Measurements from ENCODE around the gene MAP1B. TPM values are rescaled to one million over a fixed set of nuclear protein-coding genes. Genes with fewer than 3 reads are reported as not detected.

The MAP1B gene
- total RNA-seq, 2 donors from 2014 or later, result 87.9 to 93.3 TPM

DNA sequence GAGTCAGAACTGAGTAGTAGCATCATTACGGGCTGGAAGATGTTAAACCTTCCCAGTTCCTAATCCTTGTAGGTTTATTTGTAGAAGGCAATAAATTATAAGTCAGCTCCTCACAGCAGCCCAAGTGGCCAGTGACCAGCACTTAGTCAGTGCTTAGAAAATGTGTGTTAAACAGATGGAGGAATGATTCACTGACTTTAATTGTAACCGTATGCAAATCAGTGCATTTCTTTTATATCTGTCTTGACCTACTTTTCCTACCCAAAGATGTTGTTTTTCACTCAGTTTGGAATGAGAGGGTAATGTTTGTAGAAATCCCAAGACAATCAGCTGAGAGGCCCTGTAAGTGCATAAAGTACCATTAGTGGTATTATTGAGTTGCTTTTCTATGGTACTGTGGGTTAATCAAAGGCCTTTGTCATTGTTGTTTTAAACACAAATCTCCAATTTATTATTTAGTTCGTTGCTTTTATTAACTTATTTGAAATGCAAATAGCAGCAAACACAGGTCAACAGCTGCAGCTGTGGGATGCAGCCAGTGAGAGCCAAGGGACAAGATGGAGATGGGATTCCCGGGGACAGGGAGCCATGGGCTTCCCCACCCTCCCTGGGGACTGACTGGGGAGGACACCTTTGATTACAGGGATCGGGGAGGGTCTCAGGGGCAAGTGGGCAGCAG, 49.8 kb downstream of the MAP1B start:
- peaks cover 13% of the 10 kb centered on the region for H3K4me1 Mint-ChIP-seq
- no peak for DNase-seq
- no peaks in the 10 kb centered on the region for H3K27me3 ChIP-seq (ENCODE audit: control insufficient read depth, insufficient read depth, low read length, poor library complexity, severe bottlenecking)
- H3K4me3 ChIP-seq (ENCODE audit: low read length), result no peak overlapping the region
- H3K27ac ChIP-seq (ENCODE audit: low read depth, low read length), result no peak overlapping the region
- H3K27me3 Mint-ChIP-seq (ENCODE audit: insufficient read depth), result no peaks in the 10 kb centered on the region
- H3K9ac ChIP-seq (ENCODE audit: extremely low read depth, low read length, poor library complexity, severe bottlenecking), result no peak overlapping the region
- peaks cover 30% of the 10 kb centered on the region for H3K36me3 Mint-ChIP-seq (ENCODE audit: low read depth)
- peaks cover 72% of the 10 kb centered on the region for H3K36me3 ChIP-seq (ENCODE audit: control insufficient read depth, insufficient read depth, low read length)
- peaks cover 5% of the 10 kb centered on the region for H3K4me1 ChIP-seq (ENCODE audit: control insufficient read depth, insufficient read depth, low read length)
- TF ChIP-seq, protein P1, sequence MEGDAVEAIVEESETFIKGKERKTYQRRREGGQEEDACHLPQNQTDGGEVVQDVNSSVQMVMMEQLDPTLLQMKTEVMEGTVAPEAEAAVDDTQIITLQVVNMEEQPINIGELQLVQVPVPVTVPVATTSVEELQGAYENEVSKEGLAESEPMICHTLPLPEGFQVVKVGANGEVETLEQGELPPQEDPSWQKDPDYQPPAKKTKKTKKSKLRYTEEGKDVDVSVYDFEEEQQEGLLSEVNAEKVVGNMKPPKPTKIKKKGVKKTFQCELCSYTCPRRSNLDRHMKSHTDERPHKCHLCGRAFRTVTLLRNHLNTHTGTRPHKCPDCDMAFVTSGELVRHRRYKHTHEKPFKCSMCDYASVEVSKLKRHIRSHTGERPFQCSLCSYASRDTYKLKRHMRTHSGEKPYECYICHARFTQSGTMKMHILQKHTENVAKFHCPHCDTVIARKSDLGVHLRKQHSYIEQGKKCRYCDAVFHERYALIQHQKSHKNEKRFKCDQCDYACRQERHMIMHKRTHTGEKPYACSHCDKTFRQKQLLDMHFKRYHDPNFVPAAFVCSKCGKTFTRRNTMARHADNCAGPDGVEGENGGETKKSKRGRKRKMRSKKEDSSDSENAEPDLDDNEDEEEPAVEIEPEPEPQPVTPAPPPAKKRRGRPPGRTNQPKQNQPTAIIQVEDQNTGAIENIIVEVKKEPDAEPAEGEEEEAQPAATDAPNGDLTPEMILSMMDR (conservative IDR thresholded peaks at IDR 0.05), result no peak
- 85% methylated on average over 5 of the region's 5 CpGs; no CpG with 5 or more reads in 1 of the 2 experiments for WGBS, 2 experiments (ENCODE audit: insufficient coverage in 1 of 2, insufficient read length in 1 of 2)
- no peaks in the 10 kb centered on the region for H3K9me3 ChIP-seq (ENCODE audit: control insufficient read depth, low read length)
- no peak overlapping the region for H3K27ac Mint-ChIP-seq
- no peak overlapping the region for H3K4me3 Mint-ChIP-seq
- H3K9me3 Mint-ChIP-seq, result no peaks in the 10 kb centered on the region

DNA sequence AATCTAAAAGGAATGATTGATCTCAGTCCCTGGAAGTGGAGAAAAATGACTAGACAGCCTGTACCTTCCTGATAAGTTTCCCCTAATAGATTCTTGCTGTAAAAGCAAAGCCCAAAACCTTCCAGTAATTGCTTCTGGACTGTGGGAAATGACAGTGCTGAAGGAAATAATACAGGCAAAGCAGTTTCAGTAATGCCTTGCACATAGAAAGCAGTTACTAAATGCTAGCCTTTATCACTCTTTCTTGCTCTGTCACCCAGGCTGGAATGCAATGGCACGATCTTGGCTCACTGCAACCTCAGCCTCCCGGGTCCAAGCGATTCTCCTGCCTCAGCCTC, 50.3 kb downstream of the MAP1B start:
- no peak overlapping the region for H3K4me3 ChIP-seq (ENCODE audit: low read length)
- Mint-ChIP-seq H3K4me3 (no peak overlapping the region), H3K4me1 (peaks cover 13% of the 10 kb centered on the region), H3K27ac (no peak overlapping the region), H3K9me3 (no peaks in the 10 kb centered on the region), H3K27me3 (ENCODE audit: insufficient read depth) (no peaks in the 10 kb centered on the region), H3K36me3 (ENCODE audit: low read depth) (peaks cover 29% of the 10 kb centered on the region)
- 93 to 100% methylated on average over 2 to 3 of the region's 3 CpGs for WGBS, 2 experiments (ENCODE audit: insufficient coverage in 1 of 2, insufficient read length in 1 of 2)
- H3K27me3 ChIP-seq (ENCODE audit: control insufficient read depth, insufficient read depth, low read length, poor library complexity, severe bottlenecking), result no peaks in the 10 kb centered on the region
- H3K27ac ChIP-seq (ENCODE audit: low read depth, low read length), result no peak overlapping the region
- H3K4me1 ChIP-seq (ENCODE audit: control insufficient read depth, insufficient read depth, low read length), result peaks cover 5% of the 10 kb centered on the region
- no peaks in the 10 kb centered on the region for H3K9me3 ChIP-seq (ENCODE audit: control insufficient read depth, low read length)
- H3K9ac ChIP-seq (ENCODE audit: extremely low read depth, low read length, poor library complexity, severe bottlenecking), result no peak overlapping the region
- peaks cover 74% of the 10 kb centered on the region for H3K36me3 ChIP-seq (ENCODE audit: control insufficient read depth, insufficient read depth, low read length)
- TF ChIP-seq, protein P1 (conservative IDR thresholded peaks at IDR 0.05), result no peak
- no peak for DNase-seq

DNA sequence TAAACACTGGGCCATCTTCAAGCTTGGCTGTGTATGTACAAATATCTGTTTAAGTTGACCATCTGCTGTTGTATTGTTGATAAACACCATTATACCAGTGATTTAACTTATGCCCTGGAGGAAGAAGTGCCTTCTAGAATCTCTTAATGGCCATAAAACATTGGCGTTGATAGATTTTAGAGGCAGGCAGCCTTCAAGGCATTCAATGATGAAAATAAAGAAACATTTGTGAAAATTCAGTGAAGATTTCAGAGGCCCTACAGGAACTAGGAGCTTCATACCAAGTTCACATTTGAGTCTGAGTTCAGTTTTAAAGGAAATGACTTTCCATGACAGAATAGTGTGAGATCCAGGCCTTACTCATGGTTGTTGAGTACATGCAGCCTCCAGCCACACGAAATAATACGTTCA, 52.2 kb downstream of the MAP1B start:
- H3K4me1 Mint-ChIP-seq, result peaks cover 8% of the 10 kb centered on the region
- no peaks in the 10 kb centered on the region for H3K27me3 ChIP-seq (ENCODE audit: control insufficient read depth, insufficient read depth, low read length, poor library complexity, severe bottlenecking)
- no peak for DNase-seq
- H3K27ac Mint-ChIP-seq, result no peak overlapping the region
- H3K4me3 Mint-ChIP-seq, result no peak overlapping the region
- peaks cover 19% of the 10 kb centered on the region for H3K36me3 Mint-ChIP-seq (ENCODE audit: low read depth)
- WGBS, 2 experiments (ENCODE audit: insufficient coverage in 1 of 2, insufficient read length in 1 of 2), result 95 to 100% methylated on average over 2 to 3 of the region's 3 CpGs
- peaks cover 65% of the 10 kb centered on the region for H3K36me3 ChIP-seq (ENCODE audit: control insufficient read depth, insufficient read depth, low read length)
- H3K27me3 Mint-ChIP-seq (ENCODE audit: insufficient read depth), result no peaks in the 10 kb centered on the region
- H3K9me3 ChIP-seq (ENCODE audit: control insufficient read depth, low read length), result no peaks in the 10 kb centered on the region
- no peak overlapping the region for H3K4me3 ChIP-seq (ENCODE audit: low read length)
- H3K9me3 Mint-ChIP-seq, result no peaks in the 10 kb centered on the region
- H3K9ac ChIP-seq (ENCODE audit: extremely low read depth, low read length, poor library complexity, severe bottlenecking), result no peak overlapping the region
- peaks cover 5% of the 10 kb centered on the region for H3K4me1 ChIP-seq (ENCODE audit: control insufficient read depth, insufficient read depth, low read length)
- no peak overlapping the region for H3K27ac ChIP-seq (ENCODE audit: low read depth, low read length)
- TF ChIP-seq, protein P1 (conservative IDR thresholded peaks at IDR 0.05), result no peak
